Right renal cortex interstitium (tissue), 3 donors: ENCODE results near the gene CGGBP1. TPM values are rescaled to one million over a fixed set of nuclear protein-coding genes. Genes with fewer than 3 reads are reported as not detected.
A peak's percentile ranks its signal among the peaks of the same experiment; 100 is the strongest.

Experiments used
- DNase-seq, 3 donors: peaks; one replicate each; pipeline ENCODE4 v3.0.0-alpha.2; 2013; ENCODE audit warnings: low read depth in 3 of 3, low spot score in 2 of 3
- polyA plus RNA-seq, 3 donors: library from polyadenylated mRNA; unstranded; fragments of 120-200 nt; gene quantifications; one replicate each; pipeline ENCODE4 v1.2.1, GENCODE V29; 2013; ENCODE audit not compliant: insufficient read length in 3 of 3

The CGGBP1 gene
- 100 to 1,000 TPM; 142 to 166 (median 149) TPM for polyA plus RNA-seq

DNA sequence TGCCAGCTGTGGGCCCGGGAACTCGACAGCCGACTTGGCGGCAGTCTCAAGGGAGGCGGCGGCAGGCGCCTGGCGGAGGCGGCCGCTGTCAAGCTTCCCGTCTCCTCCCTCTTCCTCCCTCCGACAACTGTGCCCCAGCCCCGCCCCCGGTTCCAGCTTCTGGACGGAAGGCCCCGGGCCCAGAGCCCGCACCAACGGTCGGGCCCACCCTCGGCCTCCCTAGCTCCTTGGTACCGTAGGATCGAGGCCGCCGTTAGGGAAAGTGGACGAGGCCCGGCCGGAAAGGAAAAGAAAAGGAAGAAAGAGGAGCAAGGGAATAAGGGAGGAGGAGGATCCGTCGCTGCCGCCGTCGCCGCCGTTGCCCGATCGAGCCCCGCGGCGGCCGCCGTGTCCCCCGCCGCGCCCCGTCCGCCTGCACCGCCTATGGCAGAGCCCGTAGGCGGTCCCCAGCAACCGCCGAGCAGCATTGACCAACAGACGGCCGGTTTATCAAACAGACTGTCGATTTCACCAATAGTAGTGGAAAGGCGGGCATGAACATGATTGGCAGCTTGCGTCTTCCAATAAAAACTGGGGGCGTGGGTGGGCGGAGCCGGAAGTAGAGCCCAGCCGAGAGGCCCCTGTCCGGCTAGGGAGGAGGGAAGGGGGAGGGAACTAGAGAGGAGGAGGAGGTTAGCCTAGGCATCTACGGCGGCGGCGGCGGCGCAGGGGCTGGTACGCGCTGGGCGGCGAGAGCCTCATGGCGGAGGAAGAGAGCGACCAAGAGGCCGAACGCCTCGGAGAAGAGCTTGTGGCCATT lies at the start of gene CGGBP1, which contains the start of gene ZNF654:
Gene CGGBP1, minus strand, starts transcription at position 425 of the 799 bp plus-strand sequence. CDS start 3,029 bp downstream, outside the sequence.
Gene ZNF654, plus strand, starts transcription at position 675 of the 799 bp plus-strand sequence. Its CDS starts 65 bp downstream, at position 740.
- peak; percentile 96 to 99 (median 96) for DNase-seq

GRCh38 chr3:88105325-88105724 lies 46.5 kb upstream of the CGGBP1 start:
- DNase-seq = no peak

DNA sequence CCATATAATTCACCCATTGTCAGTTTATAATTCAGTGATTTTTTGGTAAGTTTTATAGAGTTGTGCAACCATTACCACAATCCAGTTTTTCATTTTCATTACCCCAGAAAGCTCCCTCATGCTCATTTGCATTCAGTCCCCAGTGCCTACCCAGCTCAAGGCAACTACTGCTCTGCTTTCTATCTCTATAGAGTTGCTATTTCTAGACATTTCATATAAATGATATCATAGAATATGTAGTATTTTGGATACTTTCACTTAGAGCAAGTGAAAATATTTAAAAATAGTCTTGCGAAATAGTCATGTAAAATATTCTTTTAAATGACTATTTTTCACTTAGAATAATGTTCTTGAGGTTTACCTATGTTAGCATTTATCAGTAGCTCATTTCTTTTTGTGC lies 42.3 kb upstream of the CGGBP1 start:
- DNase-seq = no peak

GRCh38 chr3:88093266-88093665 lies 34.5 kb upstream of the CGGBP1 start:
- DNase-seq = no peak

DNA sequence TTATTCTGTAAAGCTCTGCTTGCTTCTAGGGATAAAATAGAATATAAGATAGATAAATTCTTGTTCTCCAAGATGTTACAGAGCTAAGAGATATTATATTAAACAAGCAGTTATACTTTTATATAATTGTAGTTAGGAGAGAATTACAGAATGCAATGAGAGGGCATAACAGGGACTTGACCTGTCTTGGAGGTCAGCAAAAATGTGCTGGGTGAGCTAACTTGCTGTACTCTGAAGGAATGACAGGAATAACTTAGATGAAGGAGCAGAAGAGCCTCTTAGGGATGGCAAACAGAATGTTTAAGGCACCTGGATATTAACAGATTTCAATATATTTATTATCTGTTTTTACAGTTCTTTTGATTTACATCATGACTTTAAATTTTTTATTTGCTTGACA lies 33.5 kb upstream of the CGGBP1 start:
- no peak for DNase-seq

DNA sequence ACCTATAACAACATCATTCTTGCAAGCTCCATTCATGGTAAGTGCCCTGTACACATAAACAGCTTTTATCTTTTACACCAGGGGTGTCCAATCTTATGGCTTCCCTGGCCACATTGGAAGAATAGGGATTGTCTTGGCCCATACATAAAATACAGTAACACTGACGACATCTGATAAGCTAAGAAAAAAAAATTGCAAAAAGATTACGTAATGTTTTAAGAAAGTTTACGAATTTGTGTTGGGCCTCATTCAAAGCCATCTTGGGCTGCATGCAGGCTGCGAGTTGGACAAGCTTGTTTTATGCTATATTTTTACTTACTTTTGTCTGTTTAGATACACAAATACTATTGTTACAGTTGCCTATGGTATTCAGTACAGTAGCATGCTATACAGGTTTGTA lies 31.9 kb upstream of the CGGBP1 start:
- DNase-seq = no peak

DNA sequence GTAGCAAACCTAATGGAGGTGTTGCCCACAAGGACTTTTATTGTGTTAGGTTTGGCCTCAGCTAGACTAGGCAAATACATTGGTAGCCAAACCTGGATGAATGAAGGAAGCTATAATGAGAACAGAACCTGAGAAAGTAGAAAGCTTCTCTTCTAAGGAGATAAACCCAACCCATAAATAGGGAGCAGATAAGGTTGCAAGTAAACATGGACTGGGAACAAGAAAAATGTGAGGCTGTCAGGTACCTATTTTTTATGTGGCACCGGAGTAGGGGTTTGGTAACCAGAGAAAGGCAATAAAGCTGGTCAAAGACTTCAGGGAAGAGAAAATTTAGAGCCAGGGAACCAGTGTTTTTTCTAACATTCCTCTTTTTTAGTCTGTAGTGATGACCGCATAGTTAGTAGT lies 25.3 kb upstream of the CGGBP1 start:
- peak; percentile 14 to 56 (median 36) for DNase-seq

DNA sequence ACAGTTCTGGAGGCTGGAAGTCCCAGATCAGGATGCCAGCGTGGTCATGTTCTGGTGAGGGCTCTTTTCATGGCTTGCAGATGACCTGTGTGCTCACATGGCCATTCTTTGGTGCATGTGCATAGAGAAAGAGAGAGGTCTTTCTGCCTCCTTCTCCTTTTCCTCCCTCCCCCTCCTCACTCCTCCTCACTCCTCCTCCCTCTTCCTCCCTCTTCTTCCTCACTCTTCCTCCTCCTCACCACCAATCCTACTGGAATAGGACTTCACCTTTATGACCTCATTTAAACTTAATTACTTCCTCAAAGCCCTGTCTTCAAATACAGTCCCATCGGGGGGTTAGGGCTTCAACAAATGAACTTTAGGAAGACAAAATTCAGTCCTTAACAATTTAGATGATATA lies 24.0 kb upstream of the CGGBP1 start:
- no peak for DNase-seq

GRCh38 chr3:88078932-88079331 lies 20.1 kb upstream of the CGGBP1 start:
- no peak for DNase-seq

GRCh38 chr3:88076712-88077111 lies 17.9 kb upstream of the CGGBP1 start:
- no peak for DNase-seq

- DNase-seq = no peak
Measured at GRCh38 chr3:88075497-88075896, 16.7 kb upstream of the CGGBP1 start.

- no peak for DNase-seq
Measured at GRCh38 chr3:88075072-88075471, 16.3 kb upstream of the CGGBP1 start.

DNA sequence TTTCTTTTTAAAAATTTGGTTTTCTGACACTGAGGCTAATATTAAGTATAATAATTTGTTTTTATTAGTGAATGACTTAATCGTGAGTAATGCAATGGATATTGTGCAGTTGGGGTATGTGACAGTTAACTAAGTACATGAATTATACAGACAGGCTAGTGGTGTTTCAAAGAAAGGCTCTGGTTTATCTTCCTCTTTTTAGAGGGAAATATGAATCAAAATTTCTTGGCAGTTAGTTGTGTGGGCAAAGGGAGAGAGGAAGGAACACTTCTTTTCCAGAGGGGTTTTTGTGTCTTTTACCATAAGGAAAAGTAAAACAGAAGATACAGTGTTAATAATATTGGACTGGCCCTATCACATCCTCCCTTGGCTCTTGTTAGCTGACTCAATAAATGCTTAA lies 2.9 kb upstream of the CGGBP1 start:
- no peak for DNase-seq

GRCh38 chr3:88059380-88060170 lies 770 bp upstream of the CGGBP1 start:
- DNase-seq = peak; percentile 7 to 38 (median 25)

DNA sequence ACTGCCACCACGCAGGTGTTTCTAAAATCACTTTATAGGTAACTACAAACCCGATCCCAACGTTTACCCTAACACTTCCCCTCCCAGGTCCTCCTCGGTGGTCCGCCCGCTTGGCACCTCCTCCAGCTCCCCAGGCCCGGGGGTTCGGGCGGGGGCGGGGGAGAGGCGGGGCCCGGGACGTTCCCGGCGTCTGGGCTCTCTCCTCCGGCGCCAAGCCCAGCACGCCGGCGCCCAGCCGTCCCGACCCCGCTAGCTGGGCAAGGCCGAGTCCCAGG lies 562 bp downstream of the CGGBP1 start:
- DNase-seq = peak in 1 of 3 donors; percentile 27

- DNase-seq = peak; percentile 10 to 27 (median 23)
Measured at GRCh38 chr3:88057630-88058305, 1.0 kb downstream of the CGGBP1 start.

- no peak for DNase-seq
Measured at GRCh38 chr3:88046766-88047165, 12.0 kb downstream of the CGGBP1 start.

DNA sequence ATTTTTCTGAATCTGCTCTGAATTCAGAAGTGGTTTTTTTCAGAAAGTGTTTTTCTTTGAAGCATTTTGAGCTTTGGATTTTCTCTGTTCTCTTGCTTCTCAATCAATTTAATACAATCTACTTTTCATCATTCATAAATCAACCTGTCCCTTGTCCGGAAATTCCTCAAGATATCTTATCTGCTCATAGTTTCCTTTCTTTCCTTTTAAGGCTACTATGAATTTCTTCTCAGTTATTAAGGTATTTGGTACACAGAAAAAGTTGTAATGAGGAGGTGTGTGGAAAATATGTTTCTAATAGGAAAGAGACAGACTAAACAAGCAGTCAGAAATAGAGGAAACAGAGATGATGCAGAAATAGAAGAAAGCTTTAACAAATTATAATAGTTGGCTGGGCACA lies 14.4 kb downstream of the CGGBP1 start:
- DNase-seq = no peak

- no peak for DNase-seq
Measured at GRCh38 chr3:88041005-88041404, 17.8 kb downstream of the CGGBP1 start.

GRCh38 chr3:88040529-88040928 lies 18.3 kb downstream of the CGGBP1 start:
- DNase-seq = no peak

GRCh38 chr3:88038566-88038965 lies 20.2 kb downstream of the CGGBP1 start:
- DNase-seq = no peak
